ENCODE measurements around the gene DNAH2.

- TF ChIP-seq, protein P1, sequence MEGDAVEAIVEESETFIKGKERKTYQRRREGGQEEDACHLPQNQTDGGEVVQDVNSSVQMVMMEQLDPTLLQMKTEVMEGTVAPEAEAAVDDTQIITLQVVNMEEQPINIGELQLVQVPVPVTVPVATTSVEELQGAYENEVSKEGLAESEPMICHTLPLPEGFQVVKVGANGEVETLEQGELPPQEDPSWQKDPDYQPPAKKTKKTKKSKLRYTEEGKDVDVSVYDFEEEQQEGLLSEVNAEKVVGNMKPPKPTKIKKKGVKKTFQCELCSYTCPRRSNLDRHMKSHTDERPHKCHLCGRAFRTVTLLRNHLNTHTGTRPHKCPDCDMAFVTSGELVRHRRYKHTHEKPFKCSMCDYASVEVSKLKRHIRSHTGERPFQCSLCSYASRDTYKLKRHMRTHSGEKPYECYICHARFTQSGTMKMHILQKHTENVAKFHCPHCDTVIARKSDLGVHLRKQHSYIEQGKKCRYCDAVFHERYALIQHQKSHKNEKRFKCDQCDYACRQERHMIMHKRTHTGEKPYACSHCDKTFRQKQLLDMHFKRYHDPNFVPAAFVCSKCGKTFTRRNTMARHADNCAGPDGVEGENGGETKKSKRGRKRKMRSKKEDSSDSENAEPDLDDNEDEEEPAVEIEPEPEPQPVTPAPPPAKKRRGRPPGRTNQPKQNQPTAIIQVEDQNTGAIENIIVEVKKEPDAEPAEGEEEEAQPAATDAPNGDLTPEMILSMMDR (IDR thresholded peaks at IDR 0.05; ENCODE audit: poor library complexity, severe bottlenecking), result no peak
- TF ChIP-seq EZH2 (IDR thresholded peaks at IDR 0.05; ENCODE audit: borderline replicate concordance, insufficient read depth, low read length, poor library complexity, severe bottlenecking), result no peak
- TF ChIP-seq POLR2AphosphoS5 (IDR thresholded peaks at IDR 0.05), result no peak
- TF ChIP-seq TAF1 (IDR thresholded peaks at IDR 0.05; ENCODE audit: low read depth), result no peak
- no peak for TF ChIP-seq RAD21 (conservative IDR thresholded peaks at IDR 0.05)
- no peak for TF ChIP-seq SMC3 (conservative IDR thresholded peaks at IDR 0.05; ENCODE audit: poor library complexity)
- TF ChIP-seq, protein P2, sequence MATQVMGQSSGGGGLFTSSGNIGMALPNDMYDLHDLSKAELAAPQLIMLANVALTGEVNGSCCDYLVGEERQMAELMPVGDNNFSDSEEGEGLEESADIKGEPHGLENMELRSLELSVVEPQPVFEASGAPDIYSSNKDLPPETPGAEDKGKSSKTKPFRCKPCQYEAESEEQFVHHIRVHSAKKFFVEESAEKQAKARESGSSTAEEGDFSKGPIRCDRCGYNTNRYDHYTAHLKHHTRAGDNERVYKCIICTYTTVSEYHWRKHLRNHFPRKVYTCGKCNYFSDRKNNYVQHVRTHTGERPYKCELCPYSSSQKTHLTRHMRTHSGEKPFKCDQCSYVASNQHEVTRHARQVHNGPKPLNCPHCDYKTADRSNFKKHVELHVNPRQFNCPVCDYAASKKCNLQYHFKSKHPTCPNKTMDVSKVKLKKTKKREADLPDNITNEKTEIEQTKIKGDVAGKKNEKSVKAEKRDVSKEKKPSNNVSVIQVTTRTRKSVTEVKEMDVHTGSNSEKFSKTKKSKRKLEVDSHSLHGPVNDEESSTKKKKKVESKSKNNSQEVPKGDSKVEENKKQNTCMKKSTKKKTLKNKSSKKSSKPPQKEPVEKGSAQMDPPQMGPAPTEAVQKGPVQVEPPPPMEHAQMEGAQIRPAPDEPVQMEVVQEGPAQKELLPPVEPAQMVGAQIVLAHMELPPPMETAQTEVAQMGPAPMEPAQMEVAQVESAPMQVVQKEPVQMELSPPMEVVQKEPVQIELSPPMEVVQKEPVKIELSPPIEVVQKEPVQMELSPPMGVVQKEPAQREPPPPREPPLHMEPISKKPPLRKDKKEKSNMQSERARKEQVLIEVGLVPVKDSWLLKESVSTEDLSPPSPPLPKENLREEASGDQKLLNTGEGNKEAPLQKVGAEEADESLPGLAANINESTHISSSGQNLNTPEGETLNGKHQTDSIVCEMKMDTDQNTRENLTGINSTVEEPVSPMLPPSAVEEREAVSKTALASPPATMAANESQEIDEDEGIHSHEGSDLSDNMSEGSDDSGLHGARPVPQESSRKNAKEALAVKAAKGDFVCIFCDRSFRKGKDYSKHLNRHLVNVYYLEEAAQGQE (IDR thresholded peaks at IDR 0.05; ENCODE audit: borderline replicate concordance), result no peak
- TF ChIP-seq MXI1 (conservative IDR thresholded peaks at IDR 0.05; ENCODE audit: poor library complexity, severe bottlenecking), result no peak
These were observed 141.5 kb downstream of the DNAH2 start for GRCh38 chr17:7859028-7859427.
